ENCODE results near the gene SBF2. TPM values are rescaled to one million over a fixed set of nuclear protein-coding genes. Genes with fewer than 3 reads are reported as not detected.
"Not testable (repeated sequence)": the region's sequence is repeated elsewhere in the genome, so short reads cannot be mapped to it uniquely, and the experiment has no call there.

SBF2 gene
- total RNA-seq, 1 experiment from 2014 or later = 32.1 TPM

DNA sequence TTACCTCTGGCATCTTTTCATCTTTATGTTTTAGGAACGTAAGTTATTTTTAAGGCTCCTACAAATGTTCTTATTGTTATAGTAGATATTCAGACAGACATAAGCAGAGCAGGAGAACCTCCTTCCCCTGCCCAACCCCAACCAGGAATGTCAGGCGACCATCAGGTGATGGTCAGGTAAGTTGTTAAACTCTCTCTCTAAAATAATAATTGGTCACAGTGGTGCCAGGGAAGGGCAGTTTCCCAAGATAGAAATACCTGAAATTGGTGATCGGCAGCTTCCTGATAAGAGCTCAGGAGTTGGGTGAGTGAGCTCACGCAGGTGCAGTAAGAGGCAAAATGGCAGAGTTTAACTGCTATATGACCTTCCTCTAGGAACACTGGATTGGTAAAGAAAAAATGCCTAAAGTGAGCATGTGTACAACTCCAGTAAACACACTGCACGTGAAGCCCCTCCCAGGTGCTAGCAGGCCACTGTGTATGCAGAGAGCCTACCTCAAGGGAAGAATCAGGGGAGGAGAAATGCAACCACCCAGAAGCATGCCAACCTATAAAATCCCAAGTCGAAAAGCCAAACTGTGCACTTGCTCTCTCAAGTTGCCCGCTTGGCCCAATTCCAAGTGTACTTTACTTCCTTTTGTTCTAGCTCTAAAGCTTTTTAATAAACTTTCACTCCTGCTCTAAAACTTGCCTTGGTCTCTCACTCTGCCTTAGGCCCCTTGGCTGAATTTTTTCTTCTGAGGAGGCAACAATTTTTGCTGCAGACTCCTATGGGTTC, 273.9 kb downstream of the SBF2 start:
- no peak for DNase-seq (ENCODE audit: low read depth)

- no peak for DNase-seq (ENCODE audit: low read depth)
Measured at GRCh38 chr11:10017911-10018310, 276.1 kb downstream of the SBF2 start.

DNA sequence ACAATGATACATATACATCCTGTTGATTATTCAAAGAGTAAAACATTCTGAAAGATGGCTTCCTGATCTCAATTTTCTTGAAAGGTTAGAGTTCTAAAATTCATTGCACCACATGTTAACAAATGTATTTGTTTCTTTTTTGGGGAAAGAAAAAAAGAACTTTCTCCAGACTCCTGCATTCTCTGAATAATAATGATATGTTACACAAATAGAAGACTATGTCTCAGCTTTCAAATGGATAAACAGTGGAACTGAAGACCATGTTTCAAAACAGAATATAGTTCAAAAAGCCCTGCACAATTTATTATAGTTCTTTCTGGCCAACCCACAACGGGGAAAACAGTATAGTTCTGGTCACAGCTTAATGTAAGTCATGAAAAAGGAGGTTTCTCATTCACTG, 277.0 kb downstream of the SBF2 start:
- no peak for DNase-seq (ENCODE audit: low read depth)

GRCh38 chr11:10012068-10012467, 282.0 kb downstream of the SBF2 start:
- no peak for DNase-seq (ENCODE audit: low read depth)

GRCh38 chr11:10005955-10006525, 288.0 kb downstream of the SBF2 start:
- no peak for DNase-seq (ENCODE audit: low read depth)

GRCh38 chr11:10004526-10005113, 289.4 kb downstream of the SBF2 start:
- no peak for DNase-seq (ENCODE audit: low read depth)

GRCh38 chr11:10002221-10002620, 291.8 kb downstream of the SBF2 start:
- DNase-seq (ENCODE audit: low read depth) = no peak

GRCh38 chr11:9992306-9992705, 301.7 kb downstream of the SBF2 start:
- DNase-seq (ENCODE audit: low read depth) = peak; percentile 44

DNA sequence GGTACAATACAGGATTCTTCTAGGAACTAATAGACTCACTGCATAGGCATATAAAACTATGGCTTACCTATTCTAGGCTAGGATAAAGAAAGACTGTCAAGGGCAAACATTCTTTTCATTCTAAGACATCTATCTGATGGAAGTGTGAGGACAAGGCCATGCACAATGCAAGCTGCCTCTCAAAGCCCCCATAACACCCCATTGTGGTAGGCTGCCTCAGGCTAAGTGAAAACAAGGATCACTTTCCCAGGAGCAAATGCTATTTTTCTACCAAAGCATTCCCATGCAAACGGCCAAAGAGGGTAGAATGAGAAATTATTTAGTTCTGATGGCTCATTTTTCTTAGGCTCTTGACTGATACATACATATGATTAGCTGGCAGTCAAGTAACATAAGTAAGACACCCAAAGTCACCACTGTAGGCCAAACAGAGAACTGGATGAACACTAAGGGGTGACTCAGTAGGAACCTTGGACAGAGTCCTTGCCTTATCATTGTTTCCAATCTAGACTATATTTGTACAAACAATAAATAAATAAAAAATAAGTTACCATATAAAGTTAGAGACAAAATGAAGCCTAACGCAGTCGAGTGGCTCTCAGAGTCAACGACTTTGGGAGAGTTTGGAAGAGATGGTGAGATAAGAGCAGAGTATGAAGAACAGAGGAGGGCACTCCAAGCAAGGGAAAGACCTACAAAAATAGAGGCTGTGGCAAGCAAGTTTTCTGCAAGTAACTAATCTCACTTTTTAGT, 303.6 kb downstream of the SBF2 start:
- no peak for DNase-seq (ENCODE audit: low read depth)

GRCh38 chr11:9987303-9987702, 306.7 kb downstream of the SBF2 start:
- not testable (repeated sequence) for DNase-seq (ENCODE audit: low read depth)

- peak; percentile 47 for DNase-seq (ENCODE audit: low read depth)
Measured at GRCh38 chr11:9982796-9983579, 311.0 kb downstream of the SBF2 start.

DNA sequence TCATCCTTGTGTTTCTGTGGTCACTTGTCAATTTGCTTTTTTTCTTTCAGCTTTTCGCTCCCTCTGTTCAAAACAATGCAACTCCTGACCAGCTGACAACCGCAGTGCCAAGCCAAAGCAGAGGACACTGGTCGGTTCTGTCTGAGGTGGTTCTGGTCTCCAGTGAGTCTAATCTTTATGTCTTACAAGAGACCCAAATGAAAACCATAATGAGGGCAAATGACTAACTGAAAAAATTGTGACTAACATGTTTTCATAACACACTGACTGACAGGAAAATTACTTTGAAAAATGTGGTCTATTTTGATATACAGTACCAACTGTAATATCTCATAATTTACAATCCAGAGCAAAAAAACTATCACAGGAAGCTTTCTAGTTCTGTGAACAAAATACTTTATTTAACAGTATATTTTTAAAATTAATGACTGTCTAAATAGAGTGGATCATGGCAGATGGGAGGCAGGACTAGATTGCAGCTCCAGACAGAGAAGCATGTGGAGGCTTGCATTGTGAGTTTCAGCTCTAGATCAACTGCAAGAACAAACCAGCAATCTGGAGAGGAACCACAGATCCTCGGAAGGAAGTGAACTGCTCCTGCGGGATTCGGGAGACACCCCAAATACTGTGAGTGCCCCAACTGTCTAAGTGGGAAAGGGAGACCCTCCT, 311.8 kb downstream of the SBF2 start:
- peak; percentile 92 for DNase-seq (ENCODE audit: low read depth)

DNA sequence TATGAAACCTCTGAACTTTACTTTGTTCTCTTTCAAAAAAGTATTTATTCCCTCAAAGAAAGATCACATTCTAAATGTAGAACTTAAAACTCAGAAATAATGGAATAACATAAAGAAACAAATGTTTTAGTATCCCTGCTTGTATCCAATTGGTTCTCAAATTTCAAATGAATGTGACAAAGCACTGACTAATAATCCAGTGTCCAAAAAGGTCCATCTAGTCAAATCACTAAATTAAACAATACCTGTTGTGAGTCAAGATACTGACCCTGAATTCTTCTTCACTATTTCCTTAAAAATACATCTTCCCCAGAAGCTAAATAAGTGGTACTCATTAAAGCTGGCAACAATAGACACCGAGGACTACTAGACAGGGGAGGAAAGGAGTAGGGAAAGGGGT, 313.1 kb downstream of the SBF2 start:
- no peak for DNase-seq (ENCODE audit: low read depth)

DNA sequence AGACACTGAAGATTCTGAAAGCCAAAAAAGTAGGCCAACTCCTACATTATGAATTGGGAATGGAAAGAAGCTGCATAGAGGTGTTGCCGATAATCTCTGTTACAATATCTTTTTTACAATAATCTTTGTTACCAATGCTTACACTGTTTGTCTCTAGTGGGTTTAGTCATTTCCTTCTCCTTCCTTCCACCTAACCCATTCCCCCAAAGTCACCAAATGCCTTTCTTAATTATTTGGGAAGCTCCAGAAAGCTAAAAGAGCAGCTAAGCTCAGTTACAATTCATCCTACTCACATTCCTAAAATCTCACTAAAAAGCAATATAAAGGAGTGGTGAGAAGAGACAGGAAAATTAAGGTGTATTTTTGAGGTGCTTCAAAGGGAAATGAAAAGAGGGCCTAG, 316.5 kb downstream of the SBF2 start:
- DNase-seq (ENCODE audit: low read depth) = no peak

- DNase-seq (ENCODE audit: low read depth) = no peak
Measured at GRCh38 chr11:9974375-9974774, 319.6 kb downstream of the SBF2 start.

GRCh38 chr11:9973921-9974320, 320.1 kb downstream of the SBF2 start:
- DNase-seq (ENCODE audit: low read depth) = peak; percentile 37

GRCh38 chr11:9972989-9973388, 321.0 kb downstream of the SBF2 start:
- DNase-seq (ENCODE audit: low read depth) = peak; percentile 65

GRCh38 chr11:9971894-9972293, 322.1 kb downstream of the SBF2 start:
- no peak for DNase-seq (ENCODE audit: low read depth)

DNA sequence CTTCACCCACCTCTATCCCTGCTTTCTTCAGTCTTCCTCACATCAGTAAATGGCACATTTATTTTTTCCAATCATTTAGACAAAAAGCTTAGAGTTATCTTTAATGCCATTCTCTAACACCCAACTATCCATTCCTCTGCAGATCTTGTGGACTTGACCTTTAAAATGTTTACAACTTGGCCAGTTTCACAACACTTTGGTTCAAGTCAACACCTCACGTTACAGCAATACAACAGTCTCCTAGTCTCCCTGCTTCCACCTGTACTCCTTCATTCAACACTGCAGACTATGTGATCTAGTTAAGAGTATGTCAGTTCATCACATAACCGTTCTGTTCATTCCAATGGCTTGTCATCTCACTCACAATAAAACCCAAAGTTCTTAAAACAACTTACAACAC, 325.0 kb downstream of the SBF2 start:
- DNase-seq (ENCODE audit: low read depth) = no peak

GRCh38 chr11:9962722-9963121, 331.3 kb downstream of the SBF2 start:
- DNase-seq (ENCODE audit: low read depth) = no peak

- DNase-seq (ENCODE audit: low read depth) = no peak
Measured at GRCh38 chr11:9957072-9957471, 336.9 kb downstream of the SBF2 start.

Measured in LHCN-M2 (cell line).